GM12872 (cell line): Measurements from ENCODE around the gene ACOT2.

Source experiments
- CTCF ChIP-seq: IDR thresholded peaks from 3 replicates; pipeline ENCODE4 v1.5.1; 2011; ENCODE audit warnings: low read depth, mild to moderate bottlenecking, low read length, moderate library complexity; ENCODE audit not compliant: insufficient read depth

ACOT2 gene

GRCh38 chr14:73594491-73594890 is 25.5 kb downstream of the ACOT2 start:
- no peak for TF ChIP-seq CTCF

- TF ChIP-seq CTCF: no peak
These were observed 30.5 kb downstream of the ACOT2 start for GRCh38 chr14:73599499-73599898.

GRCh38 chr14:73602994-73603393 is 34.0 kb downstream of the ACOT2 start:
- no peak for TF ChIP-seq CTCF

- TF ChIP-seq CTCF: no peak
These were observed 37.3 kb downstream of the ACOT2 start for GRCh38 chr14:73606271-73606670.

GRCh38 chr14:73607241-73607640 is 38.2 kb downstream of the ACOT2 start:
- no peak for TF ChIP-seq CTCF

GRCh38 chr14:73610687-73611086 is 41.7 kb downstream of the ACOT2 start:
- no peak for TF ChIP-seq CTCF

- no peak for TF ChIP-seq CTCF
These were observed 43.5 kb downstream of the ACOT2 start, which contains the start of gene ACOT6 for GRCh38 chr14:73612339-73613045. ACOT6 (plus strand) TSS chr14:73612517; CDS start chr14:73612572, 55 bp downstream.

GRCh38 chr14:73613046-73613383 is 44.0 kb downstream of the ACOT2 start:
- TF ChIP-seq CTCF: no peak
